Body of pancreas (tissue), 4 donors: ENCODE data around the gene NOM1. TPM values are rescaled to one million over a fixed set of nuclear protein-coding genes. Genes with fewer than 3 reads are reported as not detected.

ENCODE experiments used
- ATAC-seq: fragments of 150-250 bp; one replicate; pipeline ENCODE4 v1.9.1; 2016
- DNase-seq, 4 donors: peaks; one replicate each; pipeline ENCODE4 v3.0.0-alpha.2; 2019
- H3K27ac ChIP-seq, 4 donors: fragments of 200-600 bp; sonication (generic); 1 replicate in 3 of 4; 2 replicates in 1 of 4; pipeline versions ENCODE4 v1.5.1 to v1.6.1; 2016 to 2019; ENCODE audit warnings: mild to moderate bottlenecking in 1 of 4, mixed read lengths in 1 of 4, moderate library complexity in 1 of 4
- H3K27me3 ChIP-seq, 2 donors: fragments of 200-600 bp; sonication (generic); one replicate each; pipeline ENCODE4 v1.6.0; 2016; ENCODE audit warnings: mild to moderate bottlenecking in 1 of 2
- H3K36me3 ChIP-seq, 2 donors: fragments of 200-600 bp; sonication (generic); replicated peaks in 1 of 2; 2 replicates each; pipeline ENCODE4 v1.5.1; 2016; ENCODE audit warnings: low read depth in 2 of 2; ENCODE audit not compliant: insufficient read depth in 1 of 2
- H3K4me1 ChIP-seq: fragments of 200-600 bp; sonication (generic); one replicate; pipeline ENCODE4 v1.6.0; 2016
- H3K4me3 ChIP-seq, 2 donors: fragments of 200-600 bp; sonication (generic); 1 replicate in 1 of 2; 2 replicates in 1 of 2; pipeline ENCODE4 v1.5.1; 2016 to 2019
- H3K9me3 ChIP-seq, 3 donors: fragments of 200-600 bp; sonication (generic); 1 replicate in 2 of 3; 2 replicates in 1 of 3; pipeline ENCODE4 v1.5.1; 2016
- CTCF ChIP-seq, 7 experiments: fragments of 450-650 bp in 4 of 7; fragments of 200-600 bp in 3 of 7; sonication (generic) in 3 of 7; IDR thresholded peaks; one replicate each; pipeline ENCODE4 v1.5.1; 2016 to 2019; ENCODE audit warnings: antibody characterized with exemption in 7 of 7
- POLR2A ChIP-seq, 3 donors: fragments of 450-650 bp; IDR thresholded peaks; one replicate each; pipeline ENCODE4 v1.6.1; 2016; ENCODE audit warnings: antibody characterized with exemption in 3 of 3, mild to moderate bottlenecking in 2 of 3
- WGBS, 2 donors: methylation state at CpG; one replicate each; pipeline ENCODE4 v1.1.5; 2017; 5-methylcytosine and 5-hydroxymethylcytosine counted together
- intact Hi-C: fragments of 100-400 bp; cut with DNase I; formaldehyde crosslinking; loops from one replicate; pipeline ENCODE4 v1.15.1; 2023
- total RNA-seq, 2 donors: library from RNA; depleted of rRNA; stranded (reverse); fragments of >200 nt; gene quantifications; one replicate each; pipeline ENCODE4 v1.1.0, GENCODE V29; 2016

NOM1 gene
- total RNA-seq, 2 donors from 2014 or later: 23.1 to 28.0 TPM

- H3K9me3 ChIP-seq: no peaks in the 10 kb centered on the region
- 43 to 51% methylated on average over 12 to 13 of the region's 13 CpGs for WGBS, 2 donors
- ATAC-seq (no peak), DNase-seq (no peak)
- H3K36me3 ChIP-seq: no peaks in the 10 kb centered on the region
- no peaks in the 10 kb centered on the region for H3K27me3 ChIP-seq
- H3K4me3 ChIP-seq: no peak overlapping the region
- peaks cover 30% of the 10 kb centered on the region for H3K4me1 ChIP-seq
- intact Hi-C loops: no loop called here
- no peak for TF ChIP-seq CTCF (IDR thresholded peaks at IDR 0.05)
- TF ChIP-seq POLR2A (IDR thresholded peaks at IDR 0.05): no peak
- peak overlapping the region in 3 of 4 donors; percentile 36 to 60 (median 50) for H3K27ac ChIP-seq
Measured at GRCh38 chr7:157013602-157014549, 64.4 kb downstream of the NOM1 start.

GRCh38 chr7:157014635-157015555 is 65.4 kb downstream of the NOM1 start:
- H3K27me3 ChIP-seq: no peaks in the 10 kb centered on the region
- H3K36me3 ChIP-seq: no peaks in the 10 kb centered on the region
- no peak for DNase-seq
- no peak for TF ChIP-seq CTCF (IDR thresholded peaks at IDR 0.05)
- no peak overlapping the region for H3K27ac ChIP-seq
- intact Hi-C loops: no loop called here
- H3K4me3 ChIP-seq: no peak overlapping the region
- no peaks in the 10 kb centered on the region for H3K9me3 ChIP-seq
- 72 to 75% methylated on average over 7 to 12 of the region's 12 CpGs for WGBS, 2 donors
- peaks cover 33% of the 10 kb centered on the region for H3K4me1 ChIP-seq
- ATAC-seq: no peak

- Histone ChIP-seq H3K27me3 (peaks cover 0 to 8% of the 10 kb centered on the region in 2 donors), H3K4me3 (no peak overlapping the region), H3K36me3 (no peaks in the 10 kb centered on the region), H3K27ac (no peak overlapping the region), H3K9me3 (no peaks in the 10 kb centered on the region), H3K4me1 (peaks cover 37% of the 10 kb centered on the region)
- DNase-seq (no peak), ATAC-seq (no peak)
- intact Hi-C loops: no loop called here
- TF ChIP-seq POLR2A (IDR thresholded peaks at IDR 0.05) (no peak), CTCF (IDR thresholded peaks at IDR 0.05) (no peak)
- WGBS, 2 donors: 45 to 81% methylated on average over 11 of the region's 11 CpGs
Measured at GRCh38 chr7:157016024-157016351, 66.5 kb downstream of the NOM1 start.

GRCh38 chr7:157016352-157017041 is 67.0 kb downstream of the NOM1 start:
- ATAC-seq: no peak
- H3K4me3 ChIP-seq: no peak overlapping the region
- no peak overlapping the region for H3K27ac ChIP-seq
- peaks cover 37% of the 10 kb centered on the region for H3K4me1 ChIP-seq
- TF ChIP-seq CTCF (IDR thresholded peaks at IDR 0.05) (no peak), POLR2A (IDR thresholded peaks at IDR 0.05) (no peak)
- peaks cover 0 to 13% of the 10 kb centered on the region in 2 donors for H3K27me3 ChIP-seq
- no peaks in the 10 kb centered on the region for H3K9me3 ChIP-seq
- peak in 1 of 4 donors; percentile 32 for DNase-seq
- H3K36me3 ChIP-seq: no peaks in the 10 kb centered on the region
- WGBS, 2 donors: 66 to 70% methylated on average over 12 to 16 of the region's 16 CpGs
- intact Hi-C loops: no loop called here
